HG02943 (cell line): ENCODE data around the gene ACSL5.
"Not testable (repeated sequence)": the region's sequence is repeated elsewhere in the genome, so short reads cannot be mapped to it uniquely, and the experiment has no call there.

Experiments used
- ATAC-seq: cut with Tn5 transposase; IDR thresholded peaks from one replicate; pipeline ENCODE4 v1.9.1; 2021; ENCODE audit warnings: mild to moderate bottlenecking, low read depth, moderate library complexity; ENCODE audit not compliant: unreplicated experiment

The ACSL5 gene

GRCh38 chr10:112406806-112407205 is 32.9 kb downstream of the ACSL5 start:
- ATAC-seq: not testable (repeated sequence)

- ATAC-seq: no peak
These were observed 33.8 kb downstream of the ACSL5 start for GRCh38 chr10:112407696-112408095.

DNA sequence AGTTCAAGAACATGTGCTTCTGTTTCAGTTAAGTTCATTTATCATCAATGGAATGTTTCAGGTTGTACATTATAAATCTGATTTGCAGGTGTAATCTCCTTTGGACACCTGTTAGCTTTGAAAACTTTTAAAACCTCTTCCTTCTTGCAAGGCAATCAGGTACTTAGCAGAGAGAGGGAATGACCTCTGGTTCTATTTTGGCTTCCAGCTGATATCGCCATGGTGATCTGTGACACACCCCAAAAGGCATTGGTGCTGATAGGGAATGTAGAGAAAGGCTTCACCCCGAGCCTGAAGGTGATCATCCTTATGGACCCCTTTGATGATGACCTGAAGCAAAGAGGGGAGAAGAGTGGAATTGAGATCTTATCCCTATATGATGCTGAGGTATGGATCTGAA is 35.4 kb downstream of the ACSL5 start:
- no peak for ATAC-seq

DNA sequence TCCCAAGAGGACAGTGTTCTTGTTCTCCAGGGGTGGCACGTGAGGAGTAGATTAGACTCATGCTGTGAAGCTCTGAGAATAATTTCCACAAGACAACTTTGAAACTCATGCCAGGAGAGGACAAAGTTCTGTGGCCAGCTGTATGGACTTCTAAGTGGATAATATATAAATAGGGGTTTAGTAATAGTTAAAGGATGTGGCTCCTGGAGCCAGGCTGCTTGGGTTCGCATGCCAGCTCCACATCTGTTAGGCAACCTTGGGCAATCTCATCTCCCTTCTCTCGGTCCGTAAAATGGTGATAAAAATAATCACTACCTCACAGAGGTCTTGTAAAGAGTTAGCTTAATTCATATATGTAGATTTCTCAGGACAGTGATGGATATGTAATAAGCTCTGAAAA is 35.8 kb downstream of the ACSL5 start:
- ATAC-seq: no peak

DNA sequence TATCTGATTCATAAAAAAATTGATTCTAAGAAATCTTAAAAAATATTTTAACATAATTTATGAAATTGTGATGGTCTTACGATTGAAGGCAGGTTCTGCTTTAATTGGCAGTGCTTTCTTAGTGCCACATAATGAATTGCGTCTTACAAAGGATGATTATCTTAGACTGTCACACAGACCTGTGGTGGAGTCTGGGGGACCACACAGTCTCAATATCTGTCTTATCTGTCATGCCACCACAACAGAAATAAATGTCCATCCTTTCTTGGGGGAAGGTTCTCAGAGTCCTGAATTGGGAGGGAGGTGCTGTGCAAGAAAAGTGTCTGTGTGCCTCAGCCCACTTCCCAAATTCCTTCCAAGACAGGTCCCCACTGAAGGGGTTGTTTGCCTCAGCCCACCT is 38.8 kb downstream of the ACSL5 start:
- no peak for ATAC-seq

DNA sequence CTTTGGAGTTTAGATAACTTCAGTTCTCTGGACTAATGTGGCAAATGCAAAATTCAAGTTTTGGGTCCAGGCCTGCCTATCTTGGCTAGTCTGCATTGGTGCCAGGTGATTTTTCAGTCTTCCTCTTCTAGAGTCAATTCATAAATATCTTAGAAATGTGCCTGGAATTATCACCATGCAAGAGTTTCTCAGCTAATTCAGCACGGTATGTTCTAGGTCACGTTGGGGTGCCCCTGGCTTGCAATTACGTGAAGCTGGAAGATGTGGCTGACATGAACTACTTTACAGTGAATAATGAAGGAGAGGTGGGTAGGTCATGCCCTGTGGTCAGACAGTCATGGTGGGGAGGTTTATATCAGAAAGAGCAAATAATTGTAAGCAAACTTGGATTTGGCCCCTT is 47.8 kb downstream of the ACSL5 start:
- ATAC-seq: no peak

GRCh38 chr10:112424651-112425050 is 50.7 kb downstream of the ACSL5 start:
- ATAC-seq: no peak

- ATAC-seq: no peak
These were observed 52.2 kb downstream of the ACSL5 start for GRCh38 chr10:112426111-112426510.

- ATAC-seq: no peak
These were observed 55.2 kb downstream of the ACSL5 start for GRCh38 chr10:112429147-112429546.

- no peak for ATAC-seq
These were observed 55.8 kb downstream of the ACSL5 start for GRCh38 chr10:112429654-112430230.

GRCh38 chr10:112433136-112433535 is 59.2 kb downstream of the ACSL5 start:
- ATAC-seq: no peak

- ATAC-seq: no peak
These were observed 61.2 kb downstream of the ACSL5 start for GRCh38 chr10:112434988-112435619.

GRCh38 chr10:112438356-112438755 is 64.4 kb downstream of the ACSL5 start:
- ATAC-seq: no peak

GRCh38 chr10:112441520-112441919 is 67.6 kb downstream of the ACSL5 start:
- ATAC-seq: no peak

DNA sequence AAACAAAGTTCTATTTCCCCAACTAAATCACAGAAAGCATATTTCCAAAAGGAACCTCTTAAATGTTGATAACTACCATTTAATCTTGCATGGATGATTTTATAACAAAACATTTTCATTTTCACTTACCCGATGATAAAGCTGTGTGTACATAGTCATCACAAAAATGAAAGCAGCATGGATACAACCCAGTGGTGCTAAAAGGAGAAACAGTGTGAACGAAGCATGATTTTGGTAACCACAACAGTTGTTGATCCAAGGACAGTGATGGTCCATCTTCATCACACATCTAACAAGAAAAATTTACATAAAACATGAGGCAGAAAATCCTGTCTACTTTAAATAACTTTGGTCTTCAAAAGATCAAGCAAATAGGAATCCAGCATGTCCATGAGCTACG is 68.1 kb downstream of the ACSL5 start:
- no peak for ATAC-seq

- peak; percentile 50 for ATAC-seq
These were observed 72.3 kb downstream of the ACSL5 start for GRCh38 chr10:112446055-112446854.

DNA sequence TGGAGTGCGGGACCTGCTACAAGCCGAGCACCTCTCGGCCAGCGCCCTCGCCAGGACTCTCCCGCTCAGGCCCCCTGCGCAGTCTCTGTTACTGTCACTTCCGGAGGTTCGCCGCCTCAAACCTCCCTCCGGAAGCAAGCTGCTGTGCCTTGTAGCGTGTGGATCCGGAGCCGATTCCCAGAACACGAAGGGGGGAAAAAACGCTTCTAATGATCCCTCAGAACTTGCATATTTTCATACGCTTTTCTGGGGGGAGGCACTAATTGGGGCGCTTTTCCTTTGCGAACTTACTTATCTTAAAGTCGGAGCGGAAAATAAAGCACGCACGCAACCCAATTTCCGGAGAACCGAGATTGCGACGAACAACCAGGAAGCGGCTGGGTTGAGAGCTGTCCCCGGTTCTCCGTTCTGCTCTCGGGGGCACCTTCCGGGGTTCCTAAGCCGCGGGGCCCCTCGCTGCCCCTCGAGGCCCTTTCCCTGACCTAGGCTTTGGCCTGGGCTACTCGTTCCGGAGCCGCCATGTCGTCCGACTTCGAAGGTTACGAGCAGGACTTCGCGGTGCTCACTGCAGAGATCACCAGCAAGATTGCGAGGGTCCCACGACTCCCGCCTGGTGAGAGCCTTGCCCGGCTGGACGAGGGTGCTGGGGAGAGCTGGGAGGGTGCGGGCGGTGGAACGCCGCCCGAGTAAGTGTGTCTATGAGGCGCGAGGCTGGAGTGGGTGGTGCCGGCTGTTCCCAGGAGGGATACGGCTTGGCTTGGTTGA is 73.1 kb downstream of the ACSL5 start, which contains the start of the genes VTI1A and ZDHHC6:
Gene VTI1A (plus strand): TSS at position 361 of the 765 bp plus-strand sequence. CDS start 159 bp downstream, at position 520.
Gene ZDHHC6 (minus strand): TSS at position 60 of the 765 bp plus-strand sequence. CDS start 1,478 bp downstream, outside the sequence.
- peak; percentile 95 for ATAC-seq

GRCh38 chr10:112447620-112447928 is 73.7 kb downstream of the ACSL5 start:
- ATAC-seq: no peak

DNA sequence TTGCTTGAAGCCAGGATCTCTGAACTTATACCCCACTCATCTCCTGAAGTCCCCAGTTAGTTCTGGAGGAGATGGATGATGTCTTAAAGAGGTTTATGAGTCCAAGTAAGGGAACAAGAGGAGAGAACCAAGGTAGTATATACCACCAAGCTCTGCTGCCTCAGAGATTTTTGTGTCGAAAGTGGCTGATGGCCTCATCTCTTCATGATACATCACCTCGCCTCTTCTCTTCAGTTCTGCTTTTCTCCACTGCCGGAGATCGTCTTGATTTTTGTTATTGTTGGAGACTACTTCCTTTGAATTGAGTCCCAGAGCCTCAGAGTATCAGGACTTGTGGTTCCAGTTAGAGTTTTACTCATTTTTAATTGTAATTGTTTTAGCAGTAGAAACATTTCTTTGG is 75.0 kb downstream of the ACSL5 start:
- no peak for ATAC-seq

DNA sequence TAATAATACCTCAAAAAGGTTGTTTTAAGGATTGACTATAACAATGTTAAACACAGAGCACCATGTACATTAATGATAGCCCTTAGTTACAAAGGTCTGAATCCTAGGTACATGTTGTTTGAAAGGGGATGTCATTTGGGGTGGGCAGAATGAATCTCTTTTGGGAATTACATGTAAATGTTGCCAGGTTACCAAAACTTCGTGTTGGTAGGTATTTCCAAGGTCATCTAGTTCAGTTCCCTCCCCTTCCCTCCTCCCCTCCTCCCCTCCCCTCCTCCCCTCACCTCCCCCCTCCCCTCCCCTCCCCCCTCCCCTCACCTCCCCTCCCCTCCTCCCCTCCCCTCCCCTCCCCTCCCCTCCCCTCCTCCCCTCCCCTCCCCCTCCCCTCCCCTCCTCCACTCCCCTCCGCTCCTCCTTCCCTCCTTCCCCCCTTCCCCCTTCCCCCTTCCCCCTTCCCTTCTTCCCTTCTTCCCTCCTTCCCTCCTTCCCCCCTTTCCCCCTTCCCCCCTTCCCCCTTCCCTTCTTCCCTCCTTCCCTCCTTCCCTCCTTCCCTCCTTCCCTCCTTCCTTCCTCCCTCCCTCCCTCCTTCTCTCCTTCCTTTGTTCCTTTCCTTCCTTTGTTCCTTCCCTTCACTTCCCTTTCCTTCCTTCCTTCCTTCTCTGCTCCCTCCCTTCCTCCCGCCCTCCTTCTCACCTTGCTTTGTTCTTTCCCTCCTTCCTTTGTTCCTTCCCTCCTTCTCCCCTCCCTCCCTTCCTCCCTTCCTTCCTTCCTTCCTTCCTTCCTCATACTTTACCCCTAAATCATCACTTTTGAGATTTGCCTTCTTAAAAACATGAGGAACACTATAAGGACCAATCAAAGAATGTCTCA is 81.2 kb downstream of the ACSL5 start:
- ATAC-seq: no peak
